ENCODE measurements around the gene ORMDL1. TPM values are rescaled to one million over a fixed set of nuclear protein-coding genes. Genes with fewer than 3 reads are reported as not detected.

The ORMDL1 gene
- total and polyA plus RNA-seq, 2 donors (not counting 1 experiment from before 2014, with no cell fraction given): 68.5 to 96.7 TPM

- TF ChIP-seq EZH2 (IDR thresholded peaks at IDR 0.05; ENCODE audit: low read length, missing control alignments): no peak
- TF ChIP-seq CTCF (conservative IDR thresholded peaks at IDR 0.05 in 1 of 2, IDR thresholded peaks at IDR 0.05 in 1 of 2; ENCODE audit: low read depth in 1 of 2, low read length in 2 of 2): no peak
- Histone ChIP-seq H3K4me3 (replicated peaks in 1 of 4; ENCODE audit: control extremely low read depth in 1 of 4, insufficient read depth in 1 of 4, low read depth in 3 of 4, low read length in 4 of 4) (no peak overlapping the region), H4K20me1 (ENCODE audit: control insufficient read depth, extremely low read depth, insufficient read depth, low read length) (no peaks in the 10 kb centered on the region), H3K27me3 (ENCODE audit: control insufficient read depth, insufficient read depth, low read length) (no peaks in the 10 kb centered on the region), H3K27ac (ENCODE audit: insufficient read depth, low read length) (peak overlapping the region; percentile 46), H3K79me2 (ENCODE audit: control insufficient read depth, insufficient read depth, low read length) (no peaks in the 10 kb centered on the region), H2AFZ (ENCODE audit: low read length) (no peak overlapping the region), H3K9me3 (ENCODE audit: control insufficient read depth, insufficient read depth, low read depth, low read length) (peaks cover 1% of the 10 kb centered on the region), H3K36me3 (ENCODE audit: control insufficient read depth, insufficient read depth, low read length) (no peaks in the 10 kb centered on the region), H3K9ac (ENCODE audit: insufficient read depth, low read length) (no peak overlapping the region), H3K4me1 (ENCODE audit: control insufficient read depth, extremely low read depth, insufficient read depth, low read length) (no peaks in the 10 kb centered on the region), H3K4me2 (ENCODE audit: extremely low read depth, insufficient read depth, low read length) (no peak overlapping the region)
- DNase-seq (ENCODE audit: low read depth in 2 of 2): peak; percentile 27 to 92
Measured at GRCh38 chr2:189821953-189822748, 38.0 kb upstream of the ORMDL1 start.

- Histone ChIP-seq H3K9me3 (ENCODE audit: control insufficient read depth, insufficient read depth, low read depth, low read length) (peaks cover 1% of the 10 kb centered on the region), H4K20me1 (ENCODE audit: control insufficient read depth, extremely low read depth, insufficient read depth, low read length) (no peaks in the 10 kb centered on the region), H3K36me3 (ENCODE audit: control insufficient read depth, insufficient read depth, low read length) (no peaks in the 10 kb centered on the region), H3K4me2 (ENCODE audit: extremely low read depth, insufficient read depth, low read length) (no peak overlapping the region), H3K27me3 (ENCODE audit: control insufficient read depth, insufficient read depth, low read length) (no peaks in the 10 kb centered on the region), H3K27ac (ENCODE audit: insufficient read depth, low read length) (peak overlapping the region; percentile 52), H3K4me3 (replicated peaks in 1 of 4; ENCODE audit: control extremely low read depth in 1 of 4, insufficient read depth in 1 of 4, low read depth in 3 of 4, low read length in 4 of 4) (no peak overlapping the region), H3K4me1 (ENCODE audit: control insufficient read depth, extremely low read depth, insufficient read depth, low read length) (no peaks in the 10 kb centered on the region), H2AFZ (ENCODE audit: low read length) (no peak overlapping the region), H3K79me2 (ENCODE audit: control insufficient read depth, insufficient read depth, low read length) (no peaks in the 10 kb centered on the region), H3K9ac (ENCODE audit: insufficient read depth, low read length) (no peak overlapping the region)
- DNase-seq (ENCODE audit: low read depth in 2 of 2): peak; percentile 73 to 86
- TF ChIP-seq CTCF (conservative IDR thresholded peaks at IDR 0.05 in 1 of 2, IDR thresholded peaks at IDR 0.05 in 1 of 2; ENCODE audit: low read depth in 1 of 2, low read length in 2 of 2) (no peak), EZH2 (IDR thresholded peaks at IDR 0.05; ENCODE audit: low read length, missing control alignments) (no peak)
Measured at GRCh38 chr2:189819297-189819704, 35.2 kb upstream of the ORMDL1 start.

- Histone ChIP-seq H3K36me3 (ENCODE audit: control insufficient read depth, insufficient read depth, low read length) (no peaks in the 10 kb centered on the region), H3K4me1 (ENCODE audit: control insufficient read depth, extremely low read depth, insufficient read depth, low read length) (no peaks in the 10 kb centered on the region), H3K4me3 (replicated peaks in 1 of 4; ENCODE audit: control extremely low read depth in 1 of 4, insufficient read depth in 1 of 4, low read depth in 3 of 4, low read length in 4 of 4) (no peak overlapping the region), H3K9ac (ENCODE audit: insufficient read depth, low read length) (no peak overlapping the region), H4K20me1 (ENCODE audit: control insufficient read depth, extremely low read depth, insufficient read depth, low read length) (no peaks in the 10 kb centered on the region), H3K79me2 (ENCODE audit: control insufficient read depth, insufficient read depth, low read length) (no peaks in the 10 kb centered on the region), H2AFZ (ENCODE audit: low read length) (no peak overlapping the region), H3K9me3 (ENCODE audit: control insufficient read depth, insufficient read depth, low read depth, low read length) (peaks cover 1% of the 10 kb centered on the region), H3K27me3 (ENCODE audit: control insufficient read depth, insufficient read depth, low read length) (no peaks in the 10 kb centered on the region), H3K4me2 (ENCODE audit: extremely low read depth, insufficient read depth, low read length) (no peak overlapping the region), H3K27ac (ENCODE audit: insufficient read depth, low read length) (peak overlapping the region; percentile 52)
- DNase-seq (ENCODE audit: low read depth in 2 of 2): no peak
- TF ChIP-seq EZH2 (IDR thresholded peaks at IDR 0.05; ENCODE audit: low read length, missing control alignments) (no peak), CTCF (conservative IDR thresholded peaks at IDR 0.05 in 1 of 2, IDR thresholded peaks at IDR 0.05 in 1 of 2; ENCODE audit: low read depth in 1 of 2, low read length in 2 of 2) (no peak)
Measured at GRCh38 chr2:189818249-189819038, 34.3 kb upstream of the ORMDL1 start.
